ENCODE data around the gene ZNF81. TPM values are rescaled to one million over a fixed set of nuclear protein-coding genes. Genes with fewer than 3 reads are reported as not detected.

ZNF81 gene
- total and polyA plus RNA-seq, 3 experiments from 2014 or later = 5.3 to 8.9 (median 7.9) TPM

- Mint-ChIP-seq H3K9me3 (peaks cover 4 to 31% (median 26%) of the 10 kb centered on the region in 5 donors), H3K27ac (no peak overlapping the region), H3K36me3 (peaks cover 16 to 64% (median 37%) of the 10 kb centered on the region in 3 donors), H3K27me3 (peaks cover 0 to 3% of the 10 kb centered on the region in 2 donors), H3K4me3 (no peak overlapping the region), H3K4me1 (peaks cover 0 to 5% (median 0%) of the 10 kb centered on the region in 3 donors)
- Histone ChIP-seq H3K4me3 (ENCODE audit: low read length) (no peak overlapping the region), H3K36me3 (ENCODE audit: insufficient read depth, low read length) (no peaks in the 10 kb centered on the region), H3K27ac (ENCODE audit: low read depth, low read length) (no peak overlapping the region), H3K9me3 (ENCODE audit: low read length) (no peaks in the 10 kb centered on the region), H3K27me3 (ENCODE audit: insufficient read depth, low read length, poor library complexity, severe bottlenecking) (no peaks in the 10 kb centered on the region), H3K4me1 (ENCODE audit: insufficient read depth, low read length) (no peaks in the 10 kb centered on the region)
- ChIA-PET POLR2A (no interaction called here), CTCF (no interaction called here)
- no peak for DNase-seq
Observed at GRCh38 chrX:47873123-47873522, 36.4 kb downstream of the ZNF81 start.

GRCh38 chrX:47877327-47877726 is 40.6 kb downstream of the ZNF81 start:
- DNase-seq = no peak
- ChIA-PET POLR2A (no interaction called here), CTCF (no interaction called here)
- Histone ChIP-seq H3K4me3 (ENCODE audit: low read length) (no peak overlapping the region), H3K36me3 (ENCODE audit: insufficient read depth, low read length) (no peaks in the 10 kb centered on the region), H3K27ac (ENCODE audit: low read depth, low read length) (no peak overlapping the region), H3K4me1 (ENCODE audit: insufficient read depth, low read length) (no peaks in the 10 kb centered on the region), H3K27me3 (ENCODE audit: insufficient read depth, low read length, poor library complexity, severe bottlenecking) (no peaks in the 10 kb centered on the region), H3K9me3 (ENCODE audit: low read length) (no peaks in the 10 kb centered on the region)
- Mint-ChIP-seq H3K27ac (peak overlapping the region in 1 of 8 donors; percentile 3), H3K4me3 (peak overlapping the region in 1 of 7 donors; percentile 4), H3K9me3 (peaks cover under 1 to 21% (median 18%) of the 10 kb centered on the region in 5 donors), H3K27me3 (peaks cover 0 to 1% of the 10 kb centered on the region in 2 donors), H3K4me1 (peaks cover 0 to 5% (median 0%) of the 10 kb centered on the region in 3 donors), H3K36me3 (peaks cover 19 to 52% (median 29%) of the 10 kb centered on the region in 3 donors)

- ChIA-PET POLR2A (no interaction called here), CTCF (no interaction called here)
- DNase-seq = no peak
- Mint-ChIP-seq H3K4me3 (no peak overlapping the region), H3K36me3 (peaks cover 19 to 46% (median 21%) of the 10 kb centered on the region in 3 donors), H3K4me1 (peaks cover 0 to 5% (median 0%) of the 10 kb centered on the region in 3 donors), H3K27me3 (peaks cover 0 to 1% of the 10 kb centered on the region in 2 donors), H3K9me3 (peaks cover 0 to 13% (median 9%) of the 10 kb centered on the region in 5 donors), H3K27ac (peak overlapping the region in 1 of 8 donors; percentile 4)
- H3K4me1 ChIP-seq (ENCODE audit: insufficient read depth, low read length) = no peaks in the 10 kb centered on the region
- no peak overlapping the region for H3K4me3 ChIP-seq (ENCODE audit: low read length)
- no peaks in the 10 kb centered on the region for H3K9me3 ChIP-seq (ENCODE audit: low read length)
- H3K27ac ChIP-seq (ENCODE audit: low read depth, low read length) = no peak overlapping the region
- no peaks in the 10 kb centered on the region for H3K36me3 ChIP-seq (ENCODE audit: insufficient read depth, low read length)
- no peaks in the 10 kb centered on the region for H3K27me3 ChIP-seq (ENCODE audit: insufficient read depth, low read length, poor library complexity, severe bottlenecking)
Observed at GRCh38 chrX:47878198-47878597, 41.5 kb downstream of the ZNF81 start.

- no peaks in the 10 kb centered on the region for H3K9me3 ChIP-seq (ENCODE audit: low read length)
- Mint-ChIP-seq H3K9me3 (peaks cover 0 to 3% (median 0%) of the 10 kb centered on the region in 5 donors), H3K27me3 (peaks cover 0 to 1% of the 10 kb centered on the region in 2 donors), H3K36me3 (peaks cover 10 to 39% (median 16%) of the 10 kb centered on the region in 3 donors), H3K4me1 (peaks cover 0 to 5% (median 0%) of the 10 kb centered on the region in 3 donors), H3K4me3 (no peak overlapping the region), H3K27ac (no peak overlapping the region)
- no peak for DNase-seq
- ChIA-PET POLR2A (no interaction called here), CTCF (no interaction called here)
- H3K27me3 ChIP-seq (ENCODE audit: insufficient read depth, low read length, poor library complexity, severe bottlenecking) = no peaks in the 10 kb centered on the region
- H3K4me3 ChIP-seq (ENCODE audit: low read length) = no peak overlapping the region
- H3K36me3 ChIP-seq (ENCODE audit: insufficient read depth, low read length) = no peaks in the 10 kb centered on the region
- no peaks in the 10 kb centered on the region for H3K4me1 ChIP-seq (ENCODE audit: insufficient read depth, low read length)
- H3K27ac ChIP-seq (ENCODE audit: low read depth, low read length) = no peak overlapping the region
Observed at GRCh38 chrX:47879463-47879862, 42.8 kb downstream of the ZNF81 start.

GRCh38 chrX:47880927-47881326 is 44.2 kb downstream of the ZNF81 start:
- Histone ChIP-seq H3K9me3 (ENCODE audit: low read length) (no peaks in the 10 kb centered on the region), H3K4me1 (ENCODE audit: insufficient read depth, low read length) (no peaks in the 10 kb centered on the region), H3K27me3 (ENCODE audit: insufficient read depth, low read length, poor library complexity, severe bottlenecking) (no peaks in the 10 kb centered on the region), H3K36me3 (ENCODE audit: insufficient read depth, low read length) (no peaks in the 10 kb centered on the region), H3K4me3 (ENCODE audit: low read length) (no peak overlapping the region), H3K27ac (ENCODE audit: low read depth, low read length) (no peak overlapping the region)
- H3K36me3 Mint-ChIP-seq = peaks cover 8 to 42% (median 14%) of the 10 kb centered on the region in 3 donors
- ChIA-PET CTCF (no interaction called here), POLR2A (no interaction called here)
- H3K4me3 Mint-ChIP-seq = no peak overlapping the region
- peaks cover 0 to 3% (median 0%) of the 10 kb centered on the region in 5 donors for H3K9me3 Mint-ChIP-seq
- peaks cover 0 to 2% (median 0%) of the 10 kb centered on the region in 3 donors for H3K4me1 Mint-ChIP-seq
- H3K27ac Mint-ChIP-seq = peak overlapping the region in 2 of 8 donors; percentile 6 to 56
- H3K27me3 Mint-ChIP-seq = peaks cover 0 to 3% of the 10 kb centered on the region in 2 donors
- no peak for DNase-seq

- Mint-ChIP-seq H3K27ac (no peak overlapping the region), H3K4me1 (no peaks in the 10 kb centered on the region), H3K27me3 (peaks cover 0 to 6% of the 10 kb centered on the region in 2 donors), H3K36me3 (peaks cover 5 to 62% (median 13%) of the 10 kb centered on the region in 3 donors), H3K9me3 (no peaks in the 10 kb centered on the region), H3K4me3 (no peak overlapping the region)
- no peaks in the 10 kb centered on the region for H3K9me3 ChIP-seq (ENCODE audit: low read length)
- no peak overlapping the region for H3K4me3 ChIP-seq (ENCODE audit: low read length)
- ChIA-PET CTCF (no interaction called here), POLR2A (no interaction called here)
- H3K36me3 ChIP-seq (ENCODE audit: insufficient read depth, low read length) = no peaks in the 10 kb centered on the region
- no peaks in the 10 kb centered on the region for H3K4me1 ChIP-seq (ENCODE audit: insufficient read depth, low read length)
- no peak for DNase-seq
- no peak overlapping the region for H3K27ac ChIP-seq (ENCODE audit: low read depth, low read length)
- no peaks in the 10 kb centered on the region for H3K27me3 ChIP-seq (ENCODE audit: insufficient read depth, low read length, poor library complexity, severe bottlenecking)
Observed at GRCh38 chrX:47885501-47885900, 48.8 kb downstream of the ZNF81 start.

GRCh38 chrX:47898024-47898423 is 61.3 kb downstream of the ZNF81 start:
- POLR2A ChIA-PET = no interaction called here
- CTCF ChIA-PET = no interaction called here
- H3K36me3 Mint-ChIP-seq = peaks cover 15 to 56% (median 19%) of the 10 kb centered on the region in 3 donors

GRCh38 chrX:47900833-47901232 is 64.1 kb downstream of the ZNF81 start:
- peaks cover 10 to 36% (median 19%) of the 10 kb centered on the region in 3 donors for H3K36me3 Mint-ChIP-seq
- H3K9me3 Mint-ChIP-seq = no peaks in the 10 kb centered on the region
- CTCF ChIA-PET = no interaction called here
- H3K4me3 Mint-ChIP-seq = no peak overlapping the region
- Histone ChIP-seq H3K36me3 (ENCODE audit: insufficient read depth, low read length) (no peaks in the 10 kb centered on the region), H3K4me3 (ENCODE audit: low read length) (no peak overlapping the region), H3K27me3 (ENCODE audit: insufficient read depth, low read length, poor library complexity, severe bottlenecking) (no peaks in the 10 kb centered on the region), H3K4me1 (ENCODE audit: insufficient read depth, low read length) (no peaks in the 10 kb centered on the region), H3K9me3 (ENCODE audit: low read length) (no peaks in the 10 kb centered on the region), H3K27ac (ENCODE audit: low read depth, low read length) (no peak overlapping the region)
- H3K27me3 Mint-ChIP-seq = peaks cover 0 to 3% of the 10 kb centered on the region in 2 donors
- POLR2A ChIA-PET = no interaction called here
- no peak for DNase-seq
- no peak overlapping the region for H3K27ac Mint-ChIP-seq
- H3K4me1 Mint-ChIP-seq = no peaks in the 10 kb centered on the region

More at GRCh38 chrX:47898024-47898423, 61.3 kb downstream of the ZNF81 start:
- H3K4me3 ChIP-seq (ENCODE audit: low read length) = no peak overlapping the region
- Mint-ChIP-seq H3K4me1 (no peaks in the 10 kb centered on the region), H3K4me3 (no peak overlapping the region), H3K9me3 (no peaks in the 10 kb centered on the region), H3K27me3 (peaks cover 0 to 3% of the 10 kb centered on the region in 2 donors), H3K27ac (no peak overlapping the region)
- H3K4me1 ChIP-seq (ENCODE audit: insufficient read depth, low read length) = no peaks in the 10 kb centered on the region
- H3K27ac ChIP-seq (ENCODE audit: low read depth, low read length) = no peak overlapping the region
- no peaks in the 10 kb centered on the region for H3K36me3 ChIP-seq (ENCODE audit: insufficient read depth, low read length)
- H3K27me3 ChIP-seq (ENCODE audit: insufficient read depth, low read length, poor library complexity, severe bottlenecking) = no peaks in the 10 kb centered on the region
- DNase-seq = no peak
- no peaks in the 10 kb centered on the region for H3K9me3 ChIP-seq (ENCODE audit: low read length)

All from CD8-positive, alpha-beta memory T cell (primary cell).